ENCODE results near the gene WASF2. TPM values are rescaled to one million over a fixed set of nuclear protein-coding genes. Genes with fewer than 3 reads are reported as not detected.

Gene WASF2
- total RNA-seq, 2 donors from 2014 or later = 42.0 to 63.6 TPM

DNA sequence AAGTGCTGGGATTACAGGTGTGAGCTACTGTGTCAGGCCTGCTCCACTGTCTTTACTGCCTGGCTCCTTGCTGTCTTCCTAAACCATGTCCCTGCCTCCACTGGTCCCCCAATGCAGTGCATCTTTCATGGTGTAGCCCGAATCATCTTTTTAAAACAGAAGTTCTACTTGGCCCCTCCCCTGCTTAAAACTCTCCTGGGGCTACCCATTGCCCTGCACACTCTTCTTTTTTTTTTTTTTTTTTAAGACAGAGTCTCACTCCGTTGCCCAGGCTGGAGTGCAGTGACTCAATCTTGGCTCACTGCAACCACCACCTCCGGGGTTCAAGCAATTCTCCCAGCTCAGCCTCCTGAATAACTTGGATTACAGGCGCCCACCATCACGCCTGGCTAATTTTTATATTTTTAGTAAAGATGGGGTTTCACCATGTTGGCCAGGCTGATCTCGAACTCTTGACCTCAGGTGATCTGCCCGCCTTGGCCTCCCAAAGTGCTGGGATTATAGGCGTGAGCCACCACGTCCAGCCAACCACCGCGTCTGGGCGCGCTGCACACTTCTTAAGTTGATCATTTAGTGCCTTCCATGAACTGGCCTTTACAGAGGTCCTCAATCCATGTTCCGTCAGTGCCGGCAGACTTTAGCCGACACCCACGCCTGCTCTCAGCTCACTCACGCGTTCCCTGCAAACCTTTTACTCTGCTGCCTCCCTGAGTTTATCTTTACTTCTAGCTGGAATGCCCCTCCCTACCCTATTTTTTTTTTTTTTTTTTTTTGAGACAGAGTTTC is 117.8 kb downstream of the WASF2 start:
- Histone ChIP-seq H3K27me3 (replicated peaks; ENCODE audit: insufficient read depth) (no peaks in the 10 kb centered on the region), H3K4me1 (replicated peaks) (peaks cover 3% of the 10 kb centered on the region), H3K4me3 (no peak overlapping the region), H3K36me3 (no peaks in the 10 kb centered on the region), H3K9me3 (no peaks in the 10 kb centered on the region), H3K27ac (no peak overlapping the region)
- no peak for TF ChIP-seq POLR2A (IDR thresholded peaks at IDR 0.05)
- TF ChIP-seq POLR2AphosphoS5 (IDR thresholded peaks at IDR 0.05) = no peak
- TF ChIP-seq, protein P1, sequence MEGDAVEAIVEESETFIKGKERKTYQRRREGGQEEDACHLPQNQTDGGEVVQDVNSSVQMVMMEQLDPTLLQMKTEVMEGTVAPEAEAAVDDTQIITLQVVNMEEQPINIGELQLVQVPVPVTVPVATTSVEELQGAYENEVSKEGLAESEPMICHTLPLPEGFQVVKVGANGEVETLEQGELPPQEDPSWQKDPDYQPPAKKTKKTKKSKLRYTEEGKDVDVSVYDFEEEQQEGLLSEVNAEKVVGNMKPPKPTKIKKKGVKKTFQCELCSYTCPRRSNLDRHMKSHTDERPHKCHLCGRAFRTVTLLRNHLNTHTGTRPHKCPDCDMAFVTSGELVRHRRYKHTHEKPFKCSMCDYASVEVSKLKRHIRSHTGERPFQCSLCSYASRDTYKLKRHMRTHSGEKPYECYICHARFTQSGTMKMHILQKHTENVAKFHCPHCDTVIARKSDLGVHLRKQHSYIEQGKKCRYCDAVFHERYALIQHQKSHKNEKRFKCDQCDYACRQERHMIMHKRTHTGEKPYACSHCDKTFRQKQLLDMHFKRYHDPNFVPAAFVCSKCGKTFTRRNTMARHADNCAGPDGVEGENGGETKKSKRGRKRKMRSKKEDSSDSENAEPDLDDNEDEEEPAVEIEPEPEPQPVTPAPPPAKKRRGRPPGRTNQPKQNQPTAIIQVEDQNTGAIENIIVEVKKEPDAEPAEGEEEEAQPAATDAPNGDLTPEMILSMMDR (IDR thresholded peaks at IDR 0.05) = no peak
- DNase-seq (ENCODE audit: low spot score) = no peak
- WGBS = 92% methylated on average over 19 of the region's 19 CpGs
- intact Hi-C loops (cut with DNase I) = no loop called here

DNA sequence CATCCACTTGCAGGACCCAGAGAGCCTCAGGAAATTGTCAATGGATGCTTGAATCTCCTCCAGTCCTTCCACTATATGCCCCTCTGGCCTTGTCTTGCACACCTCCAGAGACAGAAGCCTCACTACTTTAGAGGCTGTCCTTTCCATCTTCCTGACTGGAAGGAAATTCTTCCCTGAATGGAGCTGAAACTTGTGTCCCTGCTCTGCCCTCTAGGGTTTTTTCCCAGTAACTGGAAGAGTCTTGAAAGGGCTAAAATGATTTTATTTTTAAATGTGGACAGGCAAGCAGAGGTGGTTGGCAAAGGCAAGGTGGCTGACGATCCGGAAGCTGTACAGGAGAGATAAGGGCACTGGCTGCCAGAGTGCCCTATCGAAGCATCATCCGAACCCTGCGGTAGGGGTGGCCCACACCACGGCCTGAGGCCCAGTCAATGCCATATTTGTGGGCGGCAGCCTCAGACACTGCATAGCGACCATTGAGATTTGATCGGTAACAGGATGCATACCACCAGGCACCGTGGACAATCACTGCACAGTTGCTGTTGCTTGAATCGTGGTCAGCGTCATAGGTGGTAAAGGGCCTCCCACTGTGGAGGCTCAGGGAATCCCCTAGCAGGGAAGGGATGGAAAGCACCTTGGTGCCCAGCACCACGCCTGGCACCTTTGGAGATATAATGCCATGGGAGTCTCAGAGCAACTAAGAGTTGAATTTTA is 120.9 kb downstream of the WASF2 start:
- 72% methylated on average over 13 of the region's 13 CpGs for WGBS

DNA sequence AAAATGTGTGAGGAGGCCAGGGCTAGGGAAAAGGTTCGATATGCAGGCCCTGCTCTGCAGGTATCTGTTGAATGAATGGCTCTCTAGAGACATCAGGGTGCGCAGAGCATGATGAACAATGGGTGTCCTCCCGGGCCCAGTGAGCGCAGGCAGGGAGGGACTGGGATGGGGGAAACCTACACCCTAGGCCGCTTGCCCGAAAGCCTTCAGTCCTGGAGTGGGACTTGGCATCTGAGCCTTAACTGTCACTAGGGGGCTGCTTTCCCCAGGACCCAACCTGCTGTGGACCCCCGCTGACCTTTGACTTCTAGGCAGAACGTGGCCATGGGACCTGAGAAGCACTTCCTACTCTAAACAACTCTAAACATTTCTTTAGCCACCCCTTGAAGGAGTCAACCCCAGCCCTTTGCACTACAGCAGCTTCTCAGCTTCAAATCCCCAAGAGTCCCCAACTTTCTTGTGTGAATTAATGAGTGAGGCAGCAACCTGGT is 122.8 kb downstream of the WASF2 start:
- Histone ChIP-seq H3K36me3 (peaks cover 0 to 12% of the 10 kb centered on the region in 2 donors), H3K4me1 (replicated peaks) (peaks cover 15% of the 10 kb centered on the region), H3K4me3 (peak overlapping the region; percentile 66 to 74), H3K9me3 (no peaks in the 10 kb centered on the region), H3K27ac (peak overlapping the region; percentile 99), H3K27me3 (replicated peaks; ENCODE audit: insufficient read depth) (no peaks in the 10 kb centered on the region)
- intact Hi-C loops (cut with DNase I) = no loop called here
- TF ChIP-seq POLR2AphosphoS5 (IDR thresholded peaks at IDR 0.05) = no peak
- TF ChIP-seq, protein P1 (IDR thresholded peaks at IDR 0.05) = no peak
- no peak for TF ChIP-seq POLR2A (IDR thresholded peaks at IDR 0.05)
- WGBS = 27% methylated on average over 8 of the region's 8 CpGs
- DNase-seq (ENCODE audit: low spot score) = no peak

More for the DNA sequence above, 120.9 kb downstream of the WASF2 start:
- Histone ChIP-seq H3K9me3 (no peaks in the 10 kb centered on the region), H3K36me3 (no peaks in the 10 kb centered on the region), H3K27me3 (replicated peaks; ENCODE audit: insufficient read depth) (no peaks in the 10 kb centered on the region), H3K4me1 (replicated peaks) (peaks cover 15% of the 10 kb centered on the region), H3K27ac (no peak overlapping the region), H3K4me3 (no peak overlapping the region)
- no peak for DNase-seq (ENCODE audit: low spot score)
- intact Hi-C loops (cut with DNase I) = no loop called here
- TF ChIP-seq POLR2AphosphoS5 (IDR thresholded peaks at IDR 0.05) (no peak), POLR2A (IDR thresholded peaks at IDR 0.05) (no peak)
- TF ChIP-seq, protein P1 (IDR thresholded peaks at IDR 0.05) = no peak

DNA sequence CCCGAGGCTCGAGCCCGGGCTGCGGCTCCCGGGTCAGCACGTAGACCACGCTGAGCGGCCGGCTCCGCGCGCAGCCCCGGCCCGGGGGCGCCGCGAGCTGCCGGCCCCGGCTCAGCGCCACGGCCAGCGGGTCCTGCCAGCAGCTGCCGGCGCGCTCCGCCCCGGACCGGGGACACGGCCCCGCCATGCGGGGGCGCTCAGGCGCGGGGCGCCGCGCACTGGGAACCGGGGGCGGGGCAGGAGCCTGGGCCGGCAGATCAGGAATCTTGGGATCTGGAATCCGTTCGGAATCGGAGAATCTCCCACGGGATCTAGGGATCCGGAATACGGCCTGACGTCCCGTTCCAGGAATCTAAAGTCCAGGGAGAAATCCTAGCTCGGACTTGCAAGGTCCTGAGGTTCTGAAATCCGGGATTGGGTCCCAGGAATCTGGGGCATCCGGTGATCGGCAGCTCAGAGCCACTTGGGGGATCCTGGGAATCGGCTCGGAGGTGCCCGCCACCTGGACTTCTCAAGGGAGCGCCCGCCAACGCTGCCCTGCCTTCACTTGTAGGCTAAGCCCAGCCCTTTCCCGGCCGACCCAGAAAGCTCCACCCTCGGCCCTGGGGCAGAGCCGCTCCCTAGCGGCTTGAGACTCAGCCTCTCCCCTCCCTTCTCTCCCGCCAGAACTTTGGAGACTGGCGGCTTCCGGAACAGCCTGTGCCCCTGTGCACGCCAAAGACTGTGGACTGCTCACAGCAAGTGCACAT is 123.4 kb downstream of the WASF2 start, which contains the start of gene MAP3K6:
Gene MAP3K6, minus strand, starts transcription at position 551 of the 749 bp plus-strand sequence. Its CDS starts 364 bp downstream, at position 187.
- peak; percentile 93 for TF ChIP-seq POLR2AphosphoS5 (IDR thresholded peaks at IDR 0.05)
- TF ChIP-seq POLR2A (IDR thresholded peaks at IDR 0.05) = peak; percentile 89
- TF ChIP-seq, protein P1 (IDR thresholded peaks at IDR 0.05) = peak in 3 of 4 experiments; percentile 10 to 59 (median 51)
- Histone ChIP-seq H3K27me3 (replicated peaks; ENCODE audit: insufficient read depth) (no peaks in the 10 kb centered on the region), H3K4me1 (replicated peaks) (peaks cover 15% of the 10 kb centered on the region), H3K9me3 (no peaks in the 10 kb centered on the region), H3K4me3 (peak within 1 kb of the TSS; percentile 66 to 74), H3K27ac (peak within 1 kb of the TSS; percentile 99), H3K36me3 (peaks cover 0 to 13% of the 10 kb centered on the region in 2 donors)
- intact Hi-C loops (cut with DNase I) = no loop called here
- under 1% methylated on average over 25 of the region's 67 CpGs for WGBS
- DNase-seq (ENCODE audit: low spot score) = peak; percentile 93
